IMR-90 (cell line): Measurements from ENCODE around the gene ZBTB46. TPM values are rescaled to one million over a fixed set of nuclear protein-coding genes. Genes with fewer than 3 reads are reported as not detected.

Experiments used
- ATAC-seq: fragments of 200-7000 bp; cut with Tn5 transposase; 2 replicates; pipeline ENCODE4 v1.9.1; 2020; ENCODE audit warnings: low read depth, mild to moderate bottlenecking, moderate library complexity
- BruUV-seq: library from RNA; stranded (reverse); fragments of 400-500 nt; replicated peaks from 2 replicates; lab custom pipeline; 2021; lab: Mats Ljungman, UMichigan
- CTCF ChIA-PET: fragments of 300-600 bp; formaldehyde crosslinking; extraction: SDS; loops from one replicate; lab custom pipeline; 2021; ENCODE audit warnings: antibody characterized with exemption; lab: Yijun Ruan, JAX
- POLR2A ChIA-PET: fragments of 300-600 bp; sonication (Branson Sonifier 250); formaldehyde crosslinking; loops from one replicate; lab custom pipeline; 2022; ENCODE audit warnings: antibody characterized with exemption; ENCODE audit not compliant: unreplicated experiment; lab: Charles Lee
- DNase-seq: peaks from one replicate; pipeline ENCODE4 v3.0.0; 2013
- H2AFZ ChIP-seq: replicated peaks from 2 replicates; pipeline ENCODE3; 2013; ENCODE audit warnings: low read length, mild to moderate bottlenecking; ENCODE audit not compliant: poor library complexity
- H2AK5ac ChIP-seq: 2 replicates; pipeline ENCODE4 v1.6.1; 2013; ENCODE audit warnings: low read depth, low read length, inconsistent platforms
- H2AK9ac ChIP-seq: replicated peaks from 2 replicates; pipeline ENCODE3; 2013; ENCODE audit warnings: mild to moderate bottlenecking, low read depth, low read length, moderate library complexity; ENCODE audit not compliant: poor library complexity
- H2BK120ac ChIP-seq: 2 replicates; pipeline ENCODE4 v1.6.1; 2013; ENCODE audit warnings: low read depth, low read length, inconsistent platforms
- H2BK15ac ChIP-seq: 3 replicates; pipeline ENCODE4 v1.6.1; 2013; ENCODE audit warnings: low read depth, low read length, inconsistent platforms
- H2BK20ac ChIP-seq: 2 replicates; pipeline ENCODE4 v1.6.1; 2013; ENCODE audit warnings: low read depth, mild to moderate bottlenecking, inconsistent platforms, low read length, moderate library complexity
- H2BK5ac ChIP-seq: 2 replicates; pipeline ENCODE4 v1.6.1; 2013; ENCODE audit warnings: mild to moderate bottlenecking, low read depth, low read length, inconsistent platforms; ENCODE audit not compliant: poor library complexity, severe bottlenecking
- H3K14ac ChIP-seq: replicated peaks from 2 replicates; pipeline ENCODE4 v1.6.1; 2013; ENCODE audit warnings: low read depth, low read length, inconsistent platforms
- H3K18ac ChIP-seq: 2 replicates; pipeline ENCODE4 v1.6.1; 2013; ENCODE audit warnings: low read depth, low read length, control low read depth
- H3K23ac ChIP-seq: 2 replicates; pipeline ENCODE4 v1.6.1; 2013; ENCODE audit warnings: low read depth, low read length, inconsistent platforms
- H3K27ac ChIP-seq: 2 replicates; pipeline ENCODE4 v1.5.1; 2013; ENCODE audit warnings: mild to moderate bottlenecking, control low read depth, low read length; ENCODE audit not compliant: insufficient read depth
- H3K27me3 ChIP-seq: 2 replicates; pipeline ENCODE4 v1.6.1; 2013; ENCODE audit warnings: low read length; ENCODE audit not compliant: control insufficient read depth, insufficient read depth
- H3K36me3 ChIP-seq: 2 replicates; pipeline ENCODE4 v1.6.1; 2013; ENCODE audit warnings: low read length, mixed read lengths; ENCODE audit not compliant: control insufficient read depth, insufficient read depth
- H3K4ac ChIP-seq: 2 replicates; pipeline ENCODE4 v1.6.1; 2013; ENCODE audit warnings: low read depth, low read length, inconsistent platforms
- H3K4me1 ChIP-seq: 2 replicates; pipeline ENCODE4 v1.6.1; 2013; ENCODE audit warnings: low read length, mixed read lengths; ENCODE audit not compliant: control insufficient read depth, insufficient read depth
- H3K4me2 ChIP-seq: 2 replicates; pipeline ENCODE4 v1.6.1; 2013; ENCODE audit warnings: low read depth, mild to moderate bottlenecking, control low read depth, low read length, moderate library complexity
- H3K4me3 ChIP-seq: 2 replicates; pipeline ENCODE4 v1.5.1; 2013; ENCODE audit warnings: low read depth, mild to moderate bottlenecking, control low read depth, low read length, moderate library complexity; ENCODE audit not compliant: insufficient read depth
- H3K56ac ChIP-seq: 2 replicates; pipeline ENCODE4 v1.6.1; 2013; ENCODE audit warnings: low read length, inconsistent platforms; ENCODE audit not compliant: insufficient read depth; ENCODE audit errors: extremely low read depth
- H3K79me1 ChIP-seq, 2 experiments: 2 replicates each; pipeline ENCODE4 v1.6.1; 2013; ENCODE audit warnings: low read length in 2 of 2, inconsistent platforms in 1 of 2, low read depth in 1 of 2
- H3K9ac ChIP-seq: 2 replicates; pipeline ENCODE4 v1.6.1; 2013; ENCODE audit warnings: low read depth, low read length, control low read depth
- H3K9me1 ChIP-seq: 2 replicates; pipeline ENCODE4 v1.6.1; 2013; ENCODE audit warnings: low read length, inconsistent platforms; ENCODE audit not compliant: insufficient read depth
- H3K9me3 ChIP-seq: 2 replicates; pipeline ENCODE4 v1.6.1; 2013; ENCODE audit warnings: low read length; ENCODE audit not compliant: control insufficient read depth, insufficient read depth
- H4K20me1 ChIP-seq: 2 replicates; pipeline ENCODE4 v1.6.1; 2013; ENCODE audit warnings: low read length, inconsistent platforms; ENCODE audit not compliant: insufficient read depth
- H4K5ac ChIP-seq: 2 replicates; pipeline ENCODE4 v1.6.1; 2013; ENCODE audit warnings: mild to moderate bottlenecking, low read depth, low read length, control low read depth
- H4K8ac ChIP-seq, 2 experiments: 2 replicates each; pipeline ENCODE4 v1.6.1; 2013; ENCODE audit warnings: low read depth in 2 of 2, low read length in 2 of 2, control low read depth in 1 of 2, inconsistent platforms in 1 of 2
- H4K91ac ChIP-seq: 2 replicates; pipeline ENCODE4 v1.6.1; 2013; ENCODE audit warnings: low read depth, low read length, inconsistent platforms; ENCODE audit not compliant: insufficient read depth
- BHLHE40 ChIP-seq: fragments of 150-350 bp; IDR thresholded peaks from 2 replicates; pipeline ENCODE4 v1.6.1; 2016; ENCODE audit warnings: mild to moderate bottlenecking, low read depth, low read length
- CEBPB ChIP-seq: IDR thresholded peaks from 2 replicates; pipeline ENCODE4 v1.6.1; 2012; ENCODE audit warnings: low read depth, low read length, improper control_type of control experiment
- CHD1 ChIP-seq: IDR thresholded peaks from 2 replicates; pipeline ENCODE4 v1.6.1; 2012; ENCODE audit warnings: low read depth, low read length, improper control_type of control experiment
- CTCF ChIP-seq: conservative IDR thresholded peaks from 2 replicates; pipeline ENCODE4 v1.5.1; 2012; ENCODE audit warnings: mild to moderate bottlenecking, low read depth, low read length, improper control_type of control experiment
- ELK1 ChIP-seq: fragments of 150-350 bp; IDR thresholded peaks from 2 replicates; pipeline ENCODE4 v1.6.1; 2016; ENCODE audit warnings: low read depth, mild to moderate bottlenecking, low read length, moderate library complexity, borderline replicate concordance
- FOS ChIP-seq: fragments of 150-350 bp; IDR thresholded peaks from 2 replicates; pipeline ENCODE4 v1.6.1; 2016; ENCODE audit warnings: low read depth, low read length
- MAFK ChIP-seq: IDR thresholded peaks from 2 replicates; pipeline ENCODE4 v1.6.1; 2012; ENCODE audit warnings: low read depth, low read length, improper control_type of control experiment
- MAZ ChIP-seq: IDR thresholded peaks from 2 replicates; pipeline ENCODE4 v1.6.1; 2012; ENCODE audit warnings: low read depth, mild to moderate bottlenecking, low read length, improper control_type of control experiment, moderate library complexity, borderline replicate concordance
- MXI1 ChIP-seq: IDR thresholded peaks from 2 replicates; pipeline ENCODE4 v1.6.1; 2012; ENCODE audit warnings: low read depth, mild to moderate bottlenecking, low read length, moderate library complexity, borderline replicate concordance
- NFE2L2 ChIP-seq: fragments of 150-350 bp; IDR thresholded peaks from 2 replicates; pipeline ENCODE4 v1.6.1; 2016; ENCODE audit warnings: low read depth, mild to moderate bottlenecking, low read length
- POLR2A ChIP-seq: IDR thresholded peaks from 2 replicates; pipeline ENCODE4 v1.6.1; 2012; ENCODE audit warnings: mild to moderate bottlenecking, low read depth, low read length
- RFX5 ChIP-seq: IDR thresholded peaks from 2 replicates; pipeline ENCODE4 v1.8.0; 2012; ENCODE audit warnings: low read depth, mild to moderate bottlenecking, low read length, moderate library complexity
- SMC3 ChIP-seq: fragments of 150-350 bp; IDR thresholded peaks from 2 replicates; pipeline ENCODE4 v1.6.1; 2016; ENCODE audit warnings: low read depth, mild to moderate bottlenecking, antibody characterized with exemption, low read length, moderate library complexity
- USF2 ChIP-seq: fragments of 150-350 bp; IDR thresholded peaks from 2 replicates; pipeline ENCODE4 v1.6.1; 2017; ENCODE audit warnings: mild to moderate bottlenecking, antibody characterized with exemption, low read length, low read depth
- WGBS, 2 experiments: methylation state at CpG; one replicate each; pipeline versions ENCODE4 v1.1.5 to v1.1.7; 2013; ENCODE audit warnings: missing lambda C conversion rate in 2 of 2; ENCODE audit not compliant: insufficient read length in 1 of 2; ENCODE audit errors: extremely low coverage in 2 of 2; 5-methylcytosine and 5-hydroxymethylcytosine counted together
- dilution Hi-C: fragments of 300-500 bp; cut with HindIII; formaldehyde crosslinking; loops from one replicate; pipeline ENCODE4 v1.14.3; 2018; ENCODE audit warnings: low sequenced_read_pairs; ENCODE audit not compliant: unreplicated experiment
- in situ Hi-C: fragments of 300-500 bp; cut with MboI; formaldehyde crosslinking; loops from 3 replicates; pipeline ENCODE4 v1.14.3; 2019; ENCODE audit warnings: low sequenced_read_pairs, inconsistent platforms, mixed read lengths
- intact Hi-C: fragments of 100-400 bp; cut with micrococcal nuclease; formaldehyde crosslinking; loops from 2 replicates; pipeline ENCODE4 v1.10.0; 2022
- polyA plus RNA-seq, 3 experiments: library from polyadenylated mRNA; depleted of rRNA; stranded (reverse); fragments of >200 nt; gene quantifications; 2 replicates each; pipeline ENCODE4 v1.2.3, GENCODE V29; 2012; ENCODE audit warnings: low replicate concordance in 1 of 3
- total RNA-seq: library from RNA; depleted of rRNA; stranded (reverse); fragments of >200 nt; gene quantifications from 2 replicates; pipeline ENCODE4 v1.2.3, GENCODE V29; 2012

The ZBTB46 gene
- total and polyA plus RNA-seq, 2 of the 4 experiments (the other 2 are of a cell fraction): 4.2 to 14.9 TPM

GRCh38 chr20:63732118-63733095 lies 98.7 kb downstream of the ZBTB46 start:
- Histone ChIP-seq H2BK20ac (no peak overlapping the region), H3K36me3 (peaks cover 39% of the 10 kb centered on the region), H2AK5ac (no peak overlapping the region), H4K91ac (no peak overlapping the region), H3K4me2 (no peak overlapping the region), H2AFZ (no peak overlapping the region), H2AK9ac (peak overlapping the region; percentile 45), H3K4me1 (peaks cover 3% of the 10 kb centered on the region; the same call in 1 of the 2 replicates), H3K9me1 (peaks cover 19% of the 10 kb centered on the region), H2BK15ac (no peak overlapping the region), H3K56ac (no peak overlapping the region), H3K9me3 (no peaks in the 10 kb centered on the region), H3K9ac (no peak overlapping the region), H3K79me1 (peaks cover 21 to 66% of the 10 kb centered on the region in 2 experiments), H3K14ac (no peak overlapping the region), H3K4ac (no peak overlapping the region), H3K4me3 (no peak overlapping the region), H3K27me3 (no peaks in the 10 kb centered on the region), H3K27ac (no peak overlapping the region), H2BK120ac (no peak overlapping the region), H4K8ac (no peak overlapping the region), H4K5ac (no peak overlapping the region), H3K18ac (no peak overlapping the region), H4K20me1 (peaks cover 45% of the 10 kb centered on the region), H3K23ac (no peak overlapping the region), H2BK5ac (no peak overlapping the region)
- dilution Hi-C loops: no loop called here
- POLR2A ChIA-PET: no interaction called here
- BruUV-seq: no TSS peak
- WGBS, 2 experiments: 85% methylated on average over 25 of the region's 38 CpGs; no CpG with 5 or more reads in 1 of the 2 experiments
- in situ Hi-C loops: no loop called here
- DNase-seq (no peak), ATAC-seq (no peak)
- intact Hi-C loops: no loop called here
- CTCF ChIA-PET: no interaction called here
- TF ChIP-seq SMC3: no peak
- TF ChIP-seq BHLHE40: no peak
- TF ChIP-seq NFE2L2: no peak
- no peak for TF ChIP-seq POLR2A
- TF ChIP-seq USF2: no peak
- no peak for TF ChIP-seq ELK1
- TF ChIP-seq CEBPB: no peak
- no peak for TF ChIP-seq MAFK
- no peak for TF ChIP-seq CTCF
- TF ChIP-seq RFX5: no peak
- TF ChIP-seq MAZ: no peak
- TF ChIP-seq MXI1: no peak
- TF ChIP-seq CHD1: no peak
- TF ChIP-seq FOS: no peak
